IMR-90 (cell line): ENCODE measurements around the gene ARHGAP45.

ENCODE experiments used
- CEBPB ChIP-seq: IDR thresholded peaks from 2 replicates; pipeline ENCODE4 v1.6.1; 2012; ENCODE audit warnings: low read depth, low read length, improper control_type of control experiment
- FOS ChIP-seq: fragments of 150-350 bp; IDR thresholded peaks from 2 replicates; pipeline ENCODE4 v1.6.1; 2016; ENCODE audit warnings: low read depth, low read length
- POLR2A ChIP-seq: IDR thresholded peaks from 2 replicates; pipeline ENCODE4 v1.6.1; 2012; ENCODE audit warnings: mild to moderate bottlenecking, low read depth, low read length
- RAD21 ChIP-seq: IDR thresholded peaks from 2 replicates; pipeline ENCODE4 v1.6.1; 2012; ENCODE audit warnings: low read length, improper control_type of control experiment
- USF2 ChIP-seq: fragments of 150-350 bp; IDR thresholded peaks from 2 replicates; pipeline ENCODE4 v1.6.1; 2017; ENCODE audit warnings: mild to moderate bottlenecking, antibody characterized with exemption, low read length, low read depth
- TF ChIP-seq, protein P1 (sequence below): conservative IDR thresholded peaks from 2 replicates; pipeline ENCODE4 v1.5.1; 2012; ENCODE audit warnings: mild to moderate bottlenecking, low read depth, low read length, improper control_type of control experiment

GRCh38 chr19:1135454-1135853, 68.5 kb downstream of the ARHGAP45 start:
- TF ChIP-seq, protein P1, sequence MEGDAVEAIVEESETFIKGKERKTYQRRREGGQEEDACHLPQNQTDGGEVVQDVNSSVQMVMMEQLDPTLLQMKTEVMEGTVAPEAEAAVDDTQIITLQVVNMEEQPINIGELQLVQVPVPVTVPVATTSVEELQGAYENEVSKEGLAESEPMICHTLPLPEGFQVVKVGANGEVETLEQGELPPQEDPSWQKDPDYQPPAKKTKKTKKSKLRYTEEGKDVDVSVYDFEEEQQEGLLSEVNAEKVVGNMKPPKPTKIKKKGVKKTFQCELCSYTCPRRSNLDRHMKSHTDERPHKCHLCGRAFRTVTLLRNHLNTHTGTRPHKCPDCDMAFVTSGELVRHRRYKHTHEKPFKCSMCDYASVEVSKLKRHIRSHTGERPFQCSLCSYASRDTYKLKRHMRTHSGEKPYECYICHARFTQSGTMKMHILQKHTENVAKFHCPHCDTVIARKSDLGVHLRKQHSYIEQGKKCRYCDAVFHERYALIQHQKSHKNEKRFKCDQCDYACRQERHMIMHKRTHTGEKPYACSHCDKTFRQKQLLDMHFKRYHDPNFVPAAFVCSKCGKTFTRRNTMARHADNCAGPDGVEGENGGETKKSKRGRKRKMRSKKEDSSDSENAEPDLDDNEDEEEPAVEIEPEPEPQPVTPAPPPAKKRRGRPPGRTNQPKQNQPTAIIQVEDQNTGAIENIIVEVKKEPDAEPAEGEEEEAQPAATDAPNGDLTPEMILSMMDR, result no peak
- TF ChIP-seq RAD21 (no peak), POLR2A (no peak), USF2 (no peak), FOS (no peak), CEBPB (no peak)
